MCF 10A (cell line): ENCODE data around the gene DYSF. TPM values are rescaled to one million over a fixed set of nuclear protein-coding genes. Genes with fewer than 3 reads are reported as not detected.
A peak's percentile ranks its signal among the peaks of the same experiment; 100 is the strongest.

Source experiments
- BruUV-seq: library from RNA; stranded (reverse); fragments of 400-500 nt; replicated peaks from 2 replicates; lab custom pipeline; 2021; lab: Mats Ljungman, UMichigan
- CTCF ChIA-PET: fragments of 300-600 bp; sonication (Branson Sonifier 250); formaldehyde crosslinking; extraction: SDS; loops from one replicate; lab custom pipeline; 2021; ENCODE audit warnings: antibody characterized with exemption, inconsistent platforms; lab: Yijun Ruan, JAX
- POLR2A ChIA-PET: fragments of 300-600, 350-650 bp; sonication (Branson Sonifier 250); formaldehyde crosslinking; extraction: SDS; loops from one replicate; lab custom pipeline; 2020; ENCODE audit warnings: antibody characterized with exemption, inconsistent platforms; lab: Yijun Ruan, JAX
- DNase-seq: peaks from one replicate; pipeline ENCODE4 v3.0.0-alpha.2; 2018; ENCODE audit not compliant: unreplicated experiment
- H3K27ac Mint-ChIP-seq: one replicate; pipeline ENCODE4 v1.8.0; 2022; ENCODE audit warnings: mild to moderate bottlenecking, low read depth, mixed read lengths; ENCODE audit not compliant: unreplicated experiment
- H3K27me3 Mint-ChIP-seq: one replicate; pipeline ENCODE4 v1.8.0; 2022; ENCODE audit warnings: mixed read lengths; ENCODE audit not compliant: insufficient read depth, unreplicated experiment
- H3K36me3 Mint-ChIP-seq: one replicate; pipeline ENCODE4 v1.8.0; 2022; ENCODE audit warnings: mild to moderate bottlenecking, moderate library complexity, mixed read lengths; ENCODE audit not compliant: insufficient read depth, unreplicated experiment
- H3K4me1 Mint-ChIP-seq: one replicate; pipeline ENCODE4 v1.8.0; 2022; ENCODE audit warnings: mixed read lengths; ENCODE audit not compliant: insufficient read depth, unreplicated experiment
- H3K4me3 Mint-ChIP-seq: one replicate; pipeline ENCODE4 v1.8.0; 2022; ENCODE audit warnings: mild to moderate bottlenecking, moderate library complexity, mixed read lengths; ENCODE audit not compliant: unreplicated experiment
- H3K9me3 Mint-ChIP-seq: one replicate; pipeline ENCODE4 v1.8.0; 2022; ENCODE audit warnings: mixed read lengths; ENCODE audit not compliant: unreplicated experiment
- intact Hi-C: fragments of 100-400 bp; cut with micrococcal nuclease; formaldehyde crosslinking; loops from 2 replicates; pipeline ENCODE4 v1.14.1; 2022
- total RNA-seq: library from RNA; stranded (reverse); gene quantifications from 2 replicates; pipeline ENCODE4 v1.2.3, GENCODE V29; 2022
- TF ChIP-seq, protein P1 (sequence below): fragments of 200-600 bp; IDR thresholded peaks from one replicate; pipeline ENCODE4 v1.8.0; 2022; ENCODE audit warnings: antibody characterized with exemption, mild to moderate bottlenecking; ENCODE audit not compliant: unreplicated experiment

The DYSF gene
- total RNA-seq, 1 experiment from 2014 or later, result 2.0 TPM

DNA sequence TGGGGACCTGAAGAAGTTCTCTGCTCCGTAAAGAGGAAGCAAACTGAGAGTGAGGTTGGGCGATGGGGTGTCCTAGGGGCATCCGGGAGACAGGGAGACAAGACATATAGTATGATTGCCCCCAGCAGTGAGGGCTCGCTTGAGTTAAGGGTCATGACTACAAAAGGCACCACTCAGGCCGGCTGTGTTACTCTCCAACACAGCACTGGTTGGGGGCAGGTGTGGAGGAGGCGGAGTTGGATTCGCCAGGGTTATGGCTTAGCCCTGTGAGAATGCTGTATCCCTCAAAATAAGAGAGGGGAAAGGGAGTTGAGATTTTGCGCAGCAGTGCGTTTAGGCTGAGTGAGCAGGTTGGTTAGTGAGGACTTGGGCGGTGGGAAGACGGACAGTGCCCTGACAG is 12.0 kb downstream of the DYSF start:
- ChIA-PET CTCF (no interaction called here), POLR2A (no interaction called here)
- DNase-seq, result no peak
- Mint-ChIP-seq H3K27ac (no peak overlapping the region), H3K9me3 (no peaks in the 10 kb centered on the region), H3K27me3 (no peaks in the 10 kb centered on the region), H3K4me1 (no peaks in the 10 kb centered on the region), H3K36me3 (no peaks in the 10 kb centered on the region), H3K4me3 (no peak overlapping the region)
- no TSS peak for BruUV-seq
- intact Hi-C loops, result no loop called here
- TF ChIP-seq, protein P1, sequence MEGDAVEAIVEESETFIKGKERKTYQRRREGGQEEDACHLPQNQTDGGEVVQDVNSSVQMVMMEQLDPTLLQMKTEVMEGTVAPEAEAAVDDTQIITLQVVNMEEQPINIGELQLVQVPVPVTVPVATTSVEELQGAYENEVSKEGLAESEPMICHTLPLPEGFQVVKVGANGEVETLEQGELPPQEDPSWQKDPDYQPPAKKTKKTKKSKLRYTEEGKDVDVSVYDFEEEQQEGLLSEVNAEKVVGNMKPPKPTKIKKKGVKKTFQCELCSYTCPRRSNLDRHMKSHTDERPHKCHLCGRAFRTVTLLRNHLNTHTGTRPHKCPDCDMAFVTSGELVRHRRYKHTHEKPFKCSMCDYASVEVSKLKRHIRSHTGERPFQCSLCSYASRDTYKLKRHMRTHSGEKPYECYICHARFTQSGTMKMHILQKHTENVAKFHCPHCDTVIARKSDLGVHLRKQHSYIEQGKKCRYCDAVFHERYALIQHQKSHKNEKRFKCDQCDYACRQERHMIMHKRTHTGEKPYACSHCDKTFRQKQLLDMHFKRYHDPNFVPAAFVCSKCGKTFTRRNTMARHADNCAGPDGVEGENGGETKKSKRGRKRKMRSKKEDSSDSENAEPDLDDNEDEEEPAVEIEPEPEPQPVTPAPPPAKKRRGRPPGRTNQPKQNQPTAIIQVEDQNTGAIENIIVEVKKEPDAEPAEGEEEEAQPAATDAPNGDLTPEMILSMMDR, result no peak

DNA sequence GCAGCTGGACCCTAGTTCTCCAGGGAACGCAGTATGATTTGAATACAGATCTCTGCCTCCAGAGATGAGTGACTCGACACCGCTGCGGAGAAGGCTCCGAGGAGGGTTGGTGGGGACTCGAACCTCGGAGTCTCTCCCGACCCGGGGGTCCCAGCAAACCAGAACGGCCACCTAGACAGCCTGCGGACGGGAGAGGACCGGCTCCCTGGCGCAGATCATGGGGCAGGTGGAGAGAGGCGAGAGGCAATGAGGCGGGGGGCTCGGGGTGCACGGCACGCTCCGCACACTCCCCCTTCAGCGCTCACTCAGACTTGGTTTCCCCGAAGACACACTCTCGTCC is 12.6 kb downstream of the DYSF start:
- no peaks in the 10 kb centered on the region for H3K4me1 Mint-ChIP-seq
- H3K9me3 Mint-ChIP-seq, result no peaks in the 10 kb centered on the region
- no peak for DNase-seq
- no peaks in the 10 kb centered on the region for H3K27me3 Mint-ChIP-seq
- intact Hi-C loops, result no loop called here
- no peak overlapping the region for H3K4me3 Mint-ChIP-seq
- TF ChIP-seq, protein P1, result no peak
- H3K36me3 Mint-ChIP-seq, result no peaks in the 10 kb centered on the region
- BruUV-seq, result no TSS peak
- no peak overlapping the region for H3K27ac Mint-ChIP-seq
- ChIA-PET POLR2A (no interaction called here), CTCF (no interaction called here)

DNA sequence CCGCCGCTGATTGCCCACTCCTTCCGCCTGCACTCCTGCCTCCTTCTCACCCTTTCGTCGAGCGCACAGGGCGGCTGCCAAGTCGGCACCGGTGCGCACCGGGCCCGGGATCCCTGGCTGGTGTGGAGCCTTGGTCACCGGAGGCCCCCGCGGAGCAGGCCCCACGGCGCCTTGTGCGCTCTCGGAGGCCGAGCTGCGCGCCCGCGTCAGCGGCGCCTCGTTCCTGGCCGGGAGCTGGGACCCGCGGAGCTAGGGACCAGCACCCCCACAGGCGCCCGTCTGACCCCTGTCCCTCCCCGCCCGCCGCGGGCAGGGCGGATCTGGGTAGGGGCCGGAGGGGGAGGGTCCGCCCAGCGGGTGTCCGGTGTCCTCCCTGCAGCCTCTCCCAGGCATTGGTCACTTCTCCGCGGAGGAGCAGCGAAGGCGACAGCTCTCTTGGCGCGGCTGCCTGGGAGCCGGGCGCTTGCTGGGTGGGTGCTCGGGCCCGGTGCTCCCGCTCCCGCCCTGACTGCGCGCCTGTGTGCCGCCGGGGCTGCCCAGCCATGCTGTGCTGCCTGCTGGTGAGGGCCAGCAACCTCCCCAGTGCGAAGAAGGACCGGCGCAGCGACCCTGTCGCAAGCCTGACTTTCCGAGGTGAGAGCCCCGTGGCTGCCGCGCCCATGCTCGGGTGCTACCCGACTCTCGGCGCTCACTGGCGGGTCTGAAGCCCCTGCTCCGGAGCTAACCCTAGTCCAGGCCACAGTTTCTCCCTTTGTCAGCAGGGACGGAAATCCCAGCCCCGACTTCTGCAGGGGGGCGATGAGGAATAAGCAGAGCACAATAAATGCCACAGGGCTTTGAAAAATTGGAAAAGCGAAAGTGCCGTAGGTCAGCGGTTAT is 13.2 kb downstream of the DYSF start:
- DNase-seq, result peak; percentile 14
- ChIA-PET CTCF (interaction anchor here (0.7 kb wide), 1 partner anchor 39 kb away, joined by 3 read pairs; no protein-coding TSS in a partner anchor), POLR2A (no interaction called here)
- BruUV-seq, result no TSS peak
- Mint-ChIP-seq H3K9me3 (no peaks in the 10 kb centered on the region), H3K4me1 (no peaks in the 10 kb centered on the region), H3K4me3 (peak overlapping the region; percentile 71), H3K36me3 (no peaks in the 10 kb centered on the region), H3K27me3 (no peaks in the 10 kb centered on the region), H3K27ac (no peak overlapping the region)
- intact Hi-C loops, result no loop called here
- TF ChIP-seq, protein P1, result no peak

DNA sequence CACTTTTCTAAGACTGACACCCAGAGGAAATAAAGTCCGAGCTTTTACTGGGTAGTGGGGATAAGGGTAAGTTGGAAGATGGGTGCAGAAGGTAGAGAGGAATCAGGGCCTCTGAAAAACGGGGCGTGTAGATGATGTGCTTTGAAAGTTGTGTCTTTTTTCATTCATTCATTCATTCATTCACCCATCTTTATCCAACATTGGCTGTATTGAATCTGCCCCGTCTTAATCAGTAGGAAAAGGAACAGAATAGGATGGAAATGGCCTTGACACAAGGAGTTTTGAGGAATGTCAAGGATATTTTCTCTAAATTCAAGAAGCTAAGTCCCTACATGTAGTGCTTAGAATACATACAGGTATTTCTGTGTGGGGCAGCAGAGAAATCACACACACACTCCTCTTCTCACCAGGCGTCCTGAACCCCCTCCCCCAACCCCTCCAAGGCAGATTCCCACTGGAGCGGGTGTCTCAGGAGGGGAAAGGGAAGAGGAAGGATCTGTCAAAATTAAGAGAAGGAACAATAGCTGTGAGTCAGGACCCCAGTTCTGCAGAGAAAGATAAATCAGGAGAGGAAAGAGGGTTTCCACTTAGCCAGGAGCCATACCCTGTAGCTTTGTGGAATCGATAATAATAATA is 13.9 kb downstream of the DYSF start:
- Mint-ChIP-seq H3K36me3 (no peaks in the 10 kb centered on the region), H3K9me3 (no peaks in the 10 kb centered on the region), H3K27ac (no peak overlapping the region), H3K27me3 (no peaks in the 10 kb centered on the region), H3K4me3 (peak overlapping the region; percentile 71), H3K4me1 (no peaks in the 10 kb centered on the region)
- no peak for DNase-seq
- CTCF ChIA-PET, result interaction anchor here (2.6 kb wide), 1 partner anchor 43 kb away, joined by 9 read pairs; no protein-coding TSS in a partner anchor
- intact Hi-C loops, result no loop called here
- TF ChIP-seq, protein P1, result no peak
- POLR2A ChIA-PET, result interaction anchor here (0.7 kb wide), 1 partner anchor 10 kb away, joined by 4 read pairs; no protein-coding TSS in a partner anchor
- no TSS peak for BruUV-seq
